GM23248 (cell line): ENCODE results near the gene CHD1.

Source experiments
- EZH2 ChIP-seq: fragments of 200-600 bp; sonication (generic); IDR thresholded peaks from 2 replicates; pipeline ENCODE4 v1.6.1; 2018; ENCODE audit warnings: antibody characterized with exemption, mild to moderate bottlenecking; ENCODE audit not compliant: insufficient read depth, poor library complexity, severe bottlenecking
- EZH2phosphoT487 ChIP-seq: fragments of 200-600 bp; sonication (generic); IDR thresholded peaks from 2 replicates; pipeline ENCODE4 v1.6.1; 2018; ENCODE audit warnings: antibody characterized with exemption, moderate library complexity, mild to moderate bottlenecking, low read depth; ENCODE audit not compliant: insufficient read depth

GRCh38 chr5:98909363-98909762 lies 19.4 kb downstream of the CHD1 start:
- TF ChIP-seq EZH2 (no peak), EZH2phosphoT487 (no peak)
